Endometrium (tissue), 2 donors: ENCODE data around the gene SLX4IP.

Source experiments
- FAIRE-seq: peaks from 2 replicates; lab custom pipeline; 2012; peaks lifted over from hg19 to GRCh38; lab: Jason Lieb, UNC
- donor health status: control.
- donor health status: control.

The SLX4IP gene

GRCh38 chr20:10467681-10468339 is 32.7 kb downstream of the SLX4IP start:
- peak; percentile 64 for FAIRE-seq

GRCh38 chr20:10468340-10468845 is 33.3 kb downstream of the SLX4IP start:
- FAIRE-seq = no peak

DNA sequence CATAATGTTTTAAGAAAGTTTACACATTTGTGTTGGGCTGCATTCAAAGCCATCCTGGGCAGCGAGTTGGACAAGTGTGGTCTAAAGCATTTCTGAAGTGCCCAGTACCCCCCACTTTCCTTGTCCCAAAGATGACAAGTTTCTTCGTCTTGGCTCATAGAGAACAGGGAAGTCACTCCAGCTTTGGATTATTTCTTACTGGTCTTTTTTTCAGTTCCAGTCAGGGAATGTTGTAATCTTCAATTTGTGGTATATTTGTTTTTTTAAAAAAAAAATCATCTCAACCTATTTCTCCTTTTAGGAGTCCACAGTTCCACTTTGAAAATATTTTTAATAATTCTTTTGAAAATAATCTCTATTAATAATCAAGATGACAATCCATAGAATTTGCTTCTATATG is 34.0 kb downstream of the SLX4IP start:
- FAIRE-seq = no peak

GRCh38 chr20:10469599-10469998 is 34.5 kb downstream of the SLX4IP start:
- FAIRE-seq = no peak

- no peak for FAIRE-seq
These were observed 35.2 kb downstream of the SLX4IP start for GRCh38 chr20:10470276-10470675.

DNA sequence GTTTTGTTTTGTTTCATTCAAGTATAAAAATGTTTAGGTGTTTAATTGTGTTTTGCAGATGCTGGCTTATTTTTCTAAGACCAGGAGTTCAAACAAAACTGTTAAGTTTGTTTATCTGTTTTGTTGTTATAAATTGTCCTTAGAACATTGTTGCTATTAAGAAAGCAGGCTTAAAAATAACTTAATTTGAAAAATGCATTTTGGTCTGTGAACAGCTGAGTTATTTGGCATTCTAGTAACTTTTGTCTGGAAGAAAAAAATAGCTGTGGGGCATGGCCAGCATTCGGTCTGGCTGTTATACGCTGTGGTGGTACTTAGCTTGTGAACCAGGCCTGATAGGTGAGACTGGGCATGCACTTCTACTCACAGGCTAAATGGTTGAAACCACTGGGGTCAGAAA is 37.8 kb downstream of the SLX4IP start:
- FAIRE-seq = peak; percentile 93

DNA sequence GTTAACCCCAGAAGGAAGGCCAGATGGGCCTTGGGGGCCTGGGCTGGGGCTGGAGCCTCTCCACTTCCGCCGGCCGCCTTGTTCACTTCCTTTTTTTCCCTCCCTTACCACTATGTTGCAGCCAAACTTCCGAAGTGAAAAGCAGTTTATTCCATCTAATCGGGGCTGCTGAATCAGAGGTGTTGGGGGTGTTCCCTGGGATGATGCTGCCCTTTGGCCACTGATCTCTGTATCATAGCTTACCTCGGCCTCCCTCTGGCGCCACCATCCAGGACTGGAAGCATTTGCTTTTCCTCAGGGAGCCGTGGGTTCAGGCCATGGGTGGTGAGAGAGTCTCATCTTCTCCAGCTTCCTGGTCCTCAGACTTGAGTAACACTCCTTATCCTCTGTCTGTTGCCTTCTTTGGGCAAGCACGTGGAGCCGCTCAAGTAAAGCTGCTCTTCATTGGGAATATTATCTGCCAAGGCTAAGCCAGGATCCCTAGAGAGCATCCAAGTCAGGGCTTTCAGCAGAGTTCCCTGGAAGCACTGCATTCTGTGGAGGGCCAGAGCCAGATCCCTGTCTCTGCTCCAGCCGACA is 39.6 kb downstream of the SLX4IP start:
- FAIRE-seq = no peak

GRCh38 chr20:10475225-10475624 is 40.1 kb downstream of the SLX4IP start:
- no peak for FAIRE-seq

GRCh38 chr20:10476319-10476724 is 41.2 kb downstream of the SLX4IP start:
- FAIRE-seq = no peak

DNA sequence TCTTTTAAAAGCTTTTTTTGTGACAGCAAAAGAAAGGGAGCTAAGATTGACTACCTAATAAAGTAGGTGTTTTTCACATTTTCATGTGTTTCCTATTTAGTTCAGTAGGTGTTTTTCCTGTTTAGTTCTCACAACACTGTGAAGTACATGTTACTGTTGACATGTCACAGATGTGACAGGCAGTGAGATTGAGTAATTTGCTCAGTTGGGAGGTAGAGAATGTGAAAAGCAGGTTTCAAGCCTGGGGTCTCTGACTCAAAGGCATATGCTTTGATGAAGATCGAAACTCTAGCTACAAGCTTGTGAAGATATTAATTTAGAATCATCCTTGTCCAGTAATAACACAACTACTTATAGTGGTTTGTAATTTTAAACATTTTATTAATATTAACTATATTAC is 43.1 kb downstream of the SLX4IP start:
- no peak for FAIRE-seq

GRCh38 chr20:10478930-10479329 is 43.8 kb downstream of the SLX4IP start:
- FAIRE-seq = no peak

- no peak for FAIRE-seq
These were observed 46.6 kb downstream of the SLX4IP start for GRCh38 chr20:10481676-10482075.

DNA sequence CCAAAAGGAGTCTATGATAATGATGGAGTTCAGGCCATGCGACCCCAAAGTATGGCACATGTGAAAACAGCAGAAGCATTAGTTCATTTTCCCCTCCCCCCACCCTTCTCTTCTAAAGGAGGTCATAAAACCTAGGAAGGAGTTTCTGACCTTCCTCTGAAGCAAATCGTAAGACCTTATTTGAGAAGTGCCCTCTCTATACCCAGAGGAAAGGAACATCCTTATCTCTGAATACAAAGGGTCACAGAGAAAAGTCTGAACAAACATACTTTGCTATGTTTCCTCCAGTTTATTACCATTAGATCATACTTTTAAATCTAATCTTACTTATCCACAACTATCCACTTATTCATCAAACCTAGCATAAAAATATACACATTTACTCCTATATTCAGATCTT is 48.6 kb downstream of the SLX4IP start:
- FAIRE-seq = no peak

DNA sequence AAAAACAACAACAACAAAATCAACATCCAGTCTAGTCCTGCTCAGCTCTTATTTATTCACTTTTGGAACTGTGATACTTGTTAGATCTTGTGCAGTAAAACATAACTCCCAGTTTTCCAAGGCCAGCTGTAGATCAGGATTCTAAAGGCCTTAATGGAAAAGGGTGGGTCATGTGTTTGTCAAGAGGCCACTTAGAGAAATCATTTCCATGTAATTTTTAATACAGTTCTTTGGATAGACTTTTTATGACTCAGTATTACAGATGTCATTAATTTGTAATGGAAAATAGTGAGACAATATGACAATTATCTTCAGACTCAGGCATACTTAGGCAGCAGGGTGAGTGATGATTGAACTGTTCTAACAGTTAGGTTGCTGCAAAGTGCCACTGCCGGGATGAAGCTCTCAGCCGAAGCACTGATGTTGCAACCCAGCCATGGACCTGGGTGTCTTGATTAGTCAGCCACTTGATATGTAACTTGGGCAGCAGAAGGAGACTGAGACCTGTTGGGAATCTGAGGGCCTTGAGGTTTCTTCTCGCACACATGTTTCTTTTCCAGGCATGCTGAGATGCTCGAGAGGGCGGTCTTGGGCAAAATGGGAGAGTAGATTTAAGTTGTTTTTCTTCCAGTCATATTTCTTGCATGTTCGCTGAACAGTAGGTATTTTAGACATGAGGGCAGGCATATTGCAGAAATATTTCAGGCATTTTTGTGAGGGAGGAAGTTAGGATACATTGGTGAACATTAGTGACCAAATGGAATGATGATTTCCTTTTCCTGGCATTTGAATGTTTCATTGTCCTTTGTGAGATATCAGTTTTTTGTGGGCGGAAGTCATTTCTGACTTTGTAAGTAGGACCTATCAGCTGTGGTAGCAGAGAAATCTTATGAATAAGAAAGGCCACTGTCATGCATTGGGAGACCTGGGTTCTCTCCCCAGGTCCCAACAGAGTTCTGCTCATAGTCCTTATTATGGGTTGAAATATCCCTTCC is 52.3 kb downstream of the SLX4IP start:
- no peak for FAIRE-seq

DNA sequence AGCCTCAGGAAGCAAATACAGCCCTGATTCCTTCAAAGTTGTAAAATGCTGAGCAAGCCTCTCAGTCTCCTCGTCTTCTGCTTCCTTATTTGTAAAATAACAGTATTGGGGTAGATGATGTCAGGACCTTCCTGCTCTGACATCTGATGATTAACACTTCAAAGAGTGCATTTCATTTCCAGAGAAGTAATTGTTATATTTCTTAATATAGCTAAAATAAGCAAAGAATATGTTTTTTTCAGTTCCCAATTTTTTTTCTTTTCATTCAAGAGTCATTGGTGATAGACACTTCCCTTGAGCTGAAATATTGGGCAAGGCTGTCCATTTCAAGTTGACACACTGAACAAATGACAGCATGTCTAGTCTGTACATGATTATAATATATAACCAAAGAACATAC is 53.4 kb downstream of the SLX4IP start:
- no peak for FAIRE-seq

- no peak for FAIRE-seq
These were observed 54.7 kb downstream of the SLX4IP start for GRCh38 chr20:10489853-10490252.

- FAIRE-seq = no peak
These were observed 55.2 kb downstream of the SLX4IP start for GRCh38 chr20:10490257-10490656.

DNA sequence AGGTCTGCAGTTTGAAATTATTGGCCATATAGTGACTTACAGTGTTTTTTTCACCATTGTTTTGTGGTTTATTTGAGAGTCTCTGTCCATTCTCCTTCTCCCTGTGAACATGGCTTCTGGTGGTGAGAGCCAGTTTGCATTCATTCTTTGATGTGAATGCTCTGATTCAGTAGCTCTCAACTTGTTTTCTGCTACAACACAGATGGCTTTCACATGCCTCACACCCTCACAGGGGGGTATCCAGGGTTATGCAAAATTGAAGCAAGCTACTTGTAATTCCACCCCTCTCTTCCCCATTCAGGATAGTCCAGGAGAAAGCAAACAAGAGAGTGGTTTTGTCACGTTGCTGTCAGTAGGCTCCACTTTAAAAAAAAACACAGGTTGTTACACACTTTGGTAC is 55.6 kb downstream of the SLX4IP start:
- no peak for FAIRE-seq

GRCh38 chr20:10492065-10492464 is 57.0 kb downstream of the SLX4IP start:
- no peak for FAIRE-seq

GRCh38 chr20:10492844-10493243 is 57.7 kb downstream of the SLX4IP start:
- FAIRE-seq = no peak

- no peak for FAIRE-seq
These were observed 60.1 kb downstream of the SLX4IP start for GRCh38 chr20:10495173-10495572.

DNA sequence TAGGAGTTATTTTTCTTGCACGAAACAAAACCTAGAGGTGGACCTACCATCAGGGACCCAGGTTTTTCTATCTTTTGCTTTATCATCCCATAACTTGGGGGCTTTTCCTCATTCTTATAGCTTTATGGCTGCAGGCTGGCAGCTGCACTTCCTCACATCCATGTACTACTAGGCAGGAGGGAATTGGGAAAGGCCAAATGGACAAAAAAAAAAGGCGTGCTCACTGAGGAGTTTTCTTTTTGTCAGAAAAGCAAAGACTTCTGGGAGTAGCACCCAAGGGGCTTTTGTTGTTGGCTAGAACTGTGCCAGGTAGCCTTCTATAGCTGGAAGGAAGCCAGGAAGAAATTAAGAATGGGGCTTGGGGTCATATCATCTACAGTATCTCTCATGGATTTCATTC is 61.4 kb downstream of the SLX4IP start:
- FAIRE-seq = no peak

GRCh38 chr20:10497283-10497682 is 62.2 kb downstream of the SLX4IP start:
- no peak for FAIRE-seq
